Measurements from ENCODE around the gene MYL12B.

The MYL12B gene

DNA sequence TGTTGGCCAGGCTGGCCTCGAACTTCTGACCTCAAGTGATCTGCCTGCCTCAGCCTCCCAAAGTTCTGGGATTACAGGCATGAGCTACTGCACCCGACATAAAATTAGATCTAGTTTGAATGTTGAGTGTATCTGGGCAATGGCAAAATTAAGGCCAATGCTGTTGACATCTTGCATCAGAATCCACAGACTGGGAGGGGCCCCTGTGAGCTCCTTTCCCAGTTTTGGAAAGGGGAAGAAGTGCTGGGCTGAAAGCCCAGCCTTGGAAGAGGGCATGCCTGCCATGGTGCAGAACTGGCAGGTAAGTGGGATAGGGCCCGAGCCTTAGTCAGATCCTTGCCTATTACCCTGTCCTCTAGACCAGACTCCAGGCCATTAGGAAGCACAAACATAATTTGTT lies 37.7 kb upstream of the MYL12B start:
- peaks cover 9% of the 10 kb centered on the region for H3K4me1 ChIP-seq (ENCODE audit: insufficient read depth, low read length)

DNA sequence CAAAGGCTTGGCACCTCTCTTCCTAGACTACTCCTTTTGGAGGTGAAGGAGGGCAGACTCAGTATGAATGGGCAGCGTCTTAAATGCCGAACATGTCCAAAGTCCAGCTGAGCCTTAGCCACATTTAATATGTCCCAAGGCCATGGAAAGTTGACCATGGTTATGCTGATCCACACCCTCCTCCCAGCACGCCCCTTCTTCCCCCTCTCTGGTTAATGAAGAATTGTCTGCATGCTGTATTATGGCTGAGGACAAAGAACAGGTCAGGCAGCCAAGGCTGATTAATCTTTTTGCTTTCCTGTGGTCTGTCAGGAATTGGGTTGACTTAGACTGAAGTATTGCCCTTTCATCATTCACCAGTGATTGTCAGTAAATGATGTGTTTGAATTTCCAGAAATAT lies 36.3 kb upstream of the MYL12B start:
- H2AFZ ChIP-seq (ENCODE audit: low read depth, low read length) = no peak overlapping the region
- H3K36me3 ChIP-seq (ENCODE audit: insufficient read depth, low read length) = no peaks in the 10 kb centered on the region
- no peaks in the 10 kb centered on the region for H3K27me3 ChIP-seq (ENCODE audit: insufficient read depth, low read length)
- no peak overlapping the region for H3K4me3 ChIP-seq (ENCODE audit: low read length)
- no peaks in the 10 kb centered on the region for H3K9me3 ChIP-seq (ENCODE audit: low read length)
- peaks cover 5% of the 10 kb centered on the region for H3K4me1 ChIP-seq (ENCODE audit: insufficient read depth, low read length)

More for the DNA sequence above, 37.7 kb upstream of the MYL12B start:
- Histone ChIP-seq H3K27me3 (ENCODE audit: insufficient read depth, low read length) (no peaks in the 10 kb centered on the region), H3K9me3 (ENCODE audit: low read length) (no peaks in the 10 kb centered on the region), H3K36me3 (ENCODE audit: insufficient read depth, low read length) (no peaks in the 10 kb centered on the region), H3K4me3 (ENCODE audit: low read length) (no peak overlapping the region), H2AFZ (ENCODE audit: low read depth, low read length) (no peak overlapping the region)

DNA sequence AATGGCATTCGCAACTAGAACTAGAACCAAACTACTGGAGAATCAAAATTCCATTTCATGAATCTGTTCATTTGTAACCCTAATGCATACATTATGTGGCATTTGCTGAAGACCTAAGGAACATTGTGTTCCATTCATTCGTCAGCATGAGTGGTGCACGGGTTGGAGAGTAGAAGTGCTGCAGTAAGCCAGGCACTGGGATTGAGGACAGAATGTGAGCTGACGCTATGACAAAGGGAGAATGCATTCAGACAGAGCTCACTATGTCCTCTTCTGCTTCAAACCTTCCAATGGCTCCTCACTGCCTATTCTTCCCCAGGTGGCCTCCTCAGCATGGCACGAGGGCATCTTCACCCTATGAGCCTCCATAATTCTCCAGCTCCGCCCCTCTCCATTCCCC lies 35.9 kb upstream of the MYL12B start:
- Histone ChIP-seq H3K27me3 (ENCODE audit: insufficient read depth, low read length) (no peaks in the 10 kb centered on the region), H3K4me1 (ENCODE audit: insufficient read depth, low read length) (peaks cover 5% of the 10 kb centered on the region), H3K4me3 (ENCODE audit: low read length) (no peak overlapping the region), H2AFZ (ENCODE audit: low read depth, low read length) (no peak overlapping the region), H3K36me3 (ENCODE audit: insufficient read depth, low read length) (no peaks in the 10 kb centered on the region), H3K9me3 (ENCODE audit: low read length) (no peaks in the 10 kb centered on the region)

DNA sequence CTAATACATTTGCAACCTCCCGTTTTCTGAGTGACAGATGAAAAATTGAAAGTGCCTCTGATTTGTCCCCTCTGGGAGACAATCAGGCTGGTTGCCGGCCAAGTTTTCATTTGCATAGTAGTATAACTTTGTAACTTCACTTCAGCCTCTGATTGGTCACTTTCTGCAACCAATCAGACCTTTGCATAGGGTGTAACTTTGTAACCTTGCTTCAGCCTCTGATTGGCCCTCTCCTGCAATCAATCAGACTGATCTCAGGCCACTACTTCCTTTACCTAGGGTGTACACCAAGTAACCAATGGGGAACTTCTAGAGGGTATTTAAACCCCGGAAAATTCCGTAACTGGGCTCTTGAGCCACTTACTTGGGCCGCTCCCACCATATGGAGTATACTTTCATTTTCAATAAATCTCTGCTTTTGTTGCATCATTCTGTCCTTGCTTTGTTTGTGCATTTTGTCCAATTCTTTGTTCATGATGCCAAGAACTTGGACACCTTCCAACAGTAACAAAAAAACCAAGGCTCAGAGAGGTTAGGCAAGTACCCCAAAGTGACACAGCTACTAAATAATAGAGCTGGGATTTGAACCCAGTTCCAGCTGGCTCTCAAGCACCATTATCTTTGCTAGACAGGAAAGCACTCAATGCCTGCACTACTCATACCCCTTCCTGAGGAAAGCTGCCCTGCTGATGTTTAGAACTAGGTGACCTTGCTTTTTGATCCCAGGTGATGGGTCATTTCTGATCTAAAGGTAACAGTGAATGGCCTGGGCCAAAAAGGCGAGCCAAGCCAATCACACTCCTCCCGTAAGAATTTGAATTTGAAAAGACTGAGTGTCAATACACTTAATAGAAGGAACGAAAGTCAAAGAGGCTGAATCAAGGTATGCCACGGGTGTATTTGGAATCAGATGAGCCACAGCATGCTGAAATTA lies 31.3 kb upstream of the MYL12B start:
- Histone ChIP-seq H3K27me3 (ENCODE audit: insufficient read depth, low read length) (no peaks in the 10 kb centered on the region), H3K4me1 (ENCODE audit: insufficient read depth, low read length) (no peaks in the 10 kb centered on the region), H3K9me3 (ENCODE audit: low read length) (no peaks in the 10 kb centered on the region), H3K36me3 (ENCODE audit: insufficient read depth, low read length) (no peaks in the 10 kb centered on the region), H2AFZ (ENCODE audit: low read depth, low read length) (no peak overlapping the region), H3K4me3 (ENCODE audit: low read length) (no peak overlapping the region)

DNA sequence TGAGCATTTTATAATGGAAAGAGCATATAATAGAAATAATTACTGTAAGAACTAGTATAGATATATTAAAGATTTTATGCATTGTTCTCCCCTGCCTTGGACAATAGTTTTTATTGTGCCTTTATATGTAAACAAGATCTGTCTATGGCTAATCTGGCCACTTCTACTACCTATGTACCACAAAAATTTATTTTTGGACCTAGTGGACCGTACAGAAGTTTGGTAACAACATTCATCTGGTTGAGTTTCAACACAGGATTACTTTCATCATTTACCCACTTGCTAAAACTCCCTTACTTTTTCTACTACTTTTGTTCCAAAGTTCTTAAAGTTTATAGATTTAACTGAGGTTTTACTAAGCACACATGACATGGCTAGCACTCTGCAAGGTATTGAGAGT lies 28.9 kb upstream of the MYL12B start:
- no peaks in the 10 kb centered on the region for H3K4me1 ChIP-seq (ENCODE audit: insufficient read depth, low read length)
- no peaks in the 10 kb centered on the region for H3K27me3 ChIP-seq (ENCODE audit: insufficient read depth, low read length)
- H3K36me3 ChIP-seq (ENCODE audit: insufficient read depth, low read length) = no peaks in the 10 kb centered on the region
- H3K4me3 ChIP-seq (ENCODE audit: low read length) = no peak overlapping the region
- H2AFZ ChIP-seq (ENCODE audit: low read depth, low read length) = no peak overlapping the region
- no peaks in the 10 kb centered on the region for H3K9me3 ChIP-seq (ENCODE audit: low read length)

DNA sequence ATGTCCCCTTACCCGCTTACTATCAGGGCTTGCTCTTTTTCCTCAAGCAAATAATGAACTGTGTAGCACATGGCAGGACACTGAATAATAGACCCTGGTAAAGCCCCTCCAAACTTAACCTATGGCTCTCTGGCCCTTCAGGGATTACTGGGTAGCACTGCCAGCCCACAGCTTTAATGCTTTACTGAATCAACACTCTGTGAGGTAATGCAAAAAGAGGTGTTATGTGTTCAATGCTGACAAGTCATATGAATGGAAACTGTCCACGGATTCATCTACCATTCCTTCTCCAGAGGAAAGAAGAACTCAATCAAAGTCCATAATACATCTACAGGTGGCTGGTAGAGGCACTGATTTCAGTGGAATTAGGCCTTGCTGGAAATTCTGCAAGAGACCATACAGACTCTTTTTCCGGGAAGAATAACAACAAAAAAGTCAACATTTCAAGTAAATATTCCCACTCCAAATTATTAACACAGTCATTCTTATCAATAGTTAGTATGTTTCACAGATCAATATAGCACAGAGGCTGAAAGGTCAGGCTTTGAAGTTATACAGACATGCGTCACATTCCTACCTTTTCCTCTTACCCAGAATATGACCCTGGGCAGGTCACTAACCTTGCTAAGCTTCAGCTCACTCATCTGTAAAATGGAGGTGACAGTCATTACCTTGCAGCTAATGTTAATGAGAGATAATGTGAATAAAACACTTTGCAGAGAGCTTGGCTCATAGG lies 28.3 kb upstream of the MYL12B start:
- Histone ChIP-seq H3K27me3 (ENCODE audit: insufficient read depth, low read length) (no peaks in the 10 kb centered on the region), H3K36me3 (ENCODE audit: insufficient read depth, low read length) (no peaks in the 10 kb centered on the region)

DNA sequence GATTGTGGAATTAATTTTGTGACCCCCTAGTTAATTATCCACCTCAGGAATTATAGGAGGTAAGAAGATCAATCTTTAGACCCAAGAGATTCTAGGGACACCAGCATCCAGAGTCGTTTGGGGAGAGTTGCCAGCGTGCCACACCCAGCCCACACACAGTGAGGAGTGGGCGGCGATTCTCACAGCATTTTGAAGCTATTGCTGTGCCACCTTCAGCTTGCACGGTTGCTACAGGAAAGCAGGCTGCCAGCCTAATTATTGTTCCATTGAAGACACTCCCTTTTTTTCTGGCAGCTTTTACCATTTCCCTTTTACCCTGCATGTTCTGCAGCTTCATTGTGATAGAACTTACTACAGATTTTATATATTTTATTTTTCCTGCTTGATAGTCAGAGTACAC lies 27.5 kb upstream of the MYL12B start:
- Histone ChIP-seq H3K4me1 (ENCODE audit: insufficient read depth, low read length) (no peaks in the 10 kb centered on the region), H3K9me3 (ENCODE audit: low read length) (peaks cover 4% of the 10 kb centered on the region), H3K36me3 (ENCODE audit: insufficient read depth, low read length) (no peaks in the 10 kb centered on the region), H3K27me3 (ENCODE audit: insufficient read depth, low read length) (no peaks in the 10 kb centered on the region), H2AFZ (ENCODE audit: low read depth, low read length) (no peak overlapping the region), H3K4me3 (ENCODE audit: low read length) (no peak overlapping the region)

More for the DNA sequence above, 28.3 kb upstream of the MYL12B start:
- H3K4me3 ChIP-seq (ENCODE audit: low read length) = no peak overlapping the region
- H3K9me3 ChIP-seq (ENCODE audit: low read length) = peaks cover under 1% of the 10 kb centered on the region
- H2AFZ ChIP-seq (ENCODE audit: low read depth, low read length) = no peak overlapping the region
- H3K4me1 ChIP-seq (ENCODE audit: insufficient read depth, low read length) = no peaks in the 10 kb centered on the region

DNA sequence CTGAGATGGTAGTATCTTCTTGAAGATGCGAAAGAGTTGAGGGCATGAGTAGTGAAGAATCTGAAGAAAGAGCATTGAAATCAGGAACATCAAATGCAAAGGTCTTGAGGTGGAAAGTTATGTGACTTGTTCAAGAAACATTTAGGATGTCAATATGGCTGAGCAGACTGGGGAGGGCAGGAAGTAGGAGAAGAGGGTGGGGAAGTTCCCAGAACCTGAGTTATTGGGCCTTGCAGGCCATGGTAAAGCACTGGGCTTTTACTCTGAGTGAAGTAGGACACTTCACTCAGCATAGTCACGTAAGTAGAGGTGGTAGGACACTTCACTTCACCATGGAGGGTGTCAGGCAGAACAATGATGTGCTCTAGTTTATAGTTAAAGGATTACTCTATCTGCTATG lies 26.1 kb upstream of the MYL12B start:
- Histone ChIP-seq H3K9me3 (ENCODE audit: low read length) (peaks cover 4% of the 10 kb centered on the region), H2AFZ (ENCODE audit: low read depth, low read length) (no peak overlapping the region), H3K4me1 (ENCODE audit: insufficient read depth, low read length) (no peaks in the 10 kb centered on the region), H3K36me3 (ENCODE audit: insufficient read depth, low read length) (no peaks in the 10 kb centered on the region), H3K27me3 (ENCODE audit: insufficient read depth, low read length) (no peaks in the 10 kb centered on the region), H3K4me3 (ENCODE audit: low read length) (no peak overlapping the region)

DNA sequence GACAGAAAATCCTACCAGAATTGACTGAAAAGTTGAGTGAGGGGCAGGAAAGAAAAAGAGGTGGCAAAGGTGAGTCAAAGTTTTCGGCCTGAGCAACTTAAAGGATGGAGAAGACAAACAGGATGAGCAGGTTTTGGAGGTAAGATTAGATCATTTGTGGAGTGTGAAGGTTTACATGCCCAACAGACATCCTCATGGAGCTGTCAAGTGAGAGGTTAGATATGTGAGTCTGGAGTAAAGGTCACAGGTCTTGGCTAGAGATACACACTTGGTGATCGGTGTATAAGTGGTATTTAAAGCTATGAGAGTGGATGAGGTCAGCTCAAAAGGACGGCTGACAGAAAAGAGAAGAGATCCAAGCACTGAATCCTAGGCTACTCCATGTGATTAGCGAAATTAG lies 25.5 kb upstream of the MYL12B start:
- peaks cover 7% of the 10 kb centered on the region for H3K9me3 ChIP-seq (ENCODE audit: low read length)
- no peak overlapping the region for H3K4me3 ChIP-seq (ENCODE audit: low read length)
- H3K27me3 ChIP-seq (ENCODE audit: insufficient read depth, low read length) = no peaks in the 10 kb centered on the region
- H2AFZ ChIP-seq (ENCODE audit: low read depth, low read length) = no peak overlapping the region
- no peaks in the 10 kb centered on the region for H3K4me1 ChIP-seq (ENCODE audit: insufficient read depth, low read length)
- H3K36me3 ChIP-seq (ENCODE audit: insufficient read depth, low read length) = no peaks in the 10 kb centered on the region

DNA sequence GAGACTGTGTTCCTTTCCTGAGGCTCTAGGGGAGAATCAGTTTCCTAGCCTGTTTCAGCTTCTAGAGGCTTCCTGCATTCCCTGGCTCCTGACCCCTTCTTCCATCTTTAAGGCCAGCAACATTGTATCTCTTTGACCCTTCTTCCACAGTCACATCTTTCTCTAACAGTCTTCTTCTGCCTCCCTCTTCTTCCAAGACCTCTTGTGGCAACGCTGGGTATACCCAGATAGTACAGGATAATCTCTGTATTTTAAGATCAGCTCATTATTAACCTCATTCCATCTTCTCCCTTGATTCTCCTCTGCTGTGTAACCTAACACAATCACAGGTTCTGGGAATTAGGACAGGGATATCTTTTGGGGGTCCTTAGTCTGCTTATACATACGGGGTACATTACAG lies 23.2 kb upstream of the MYL12B start:
- Histone ChIP-seq H3K4me1 (ENCODE audit: insufficient read depth, low read length) (no peaks in the 10 kb centered on the region), H3K9me3 (ENCODE audit: low read length) (peaks cover 9% of the 10 kb centered on the region), H2AFZ (ENCODE audit: low read depth, low read length) (no peak overlapping the region), H3K27me3 (ENCODE audit: insufficient read depth, low read length) (no peaks in the 10 kb centered on the region), H3K36me3 (ENCODE audit: insufficient read depth, low read length) (no peaks in the 10 kb centered on the region), H3K4me3 (ENCODE audit: low read length) (no peak overlapping the region)

DNA sequence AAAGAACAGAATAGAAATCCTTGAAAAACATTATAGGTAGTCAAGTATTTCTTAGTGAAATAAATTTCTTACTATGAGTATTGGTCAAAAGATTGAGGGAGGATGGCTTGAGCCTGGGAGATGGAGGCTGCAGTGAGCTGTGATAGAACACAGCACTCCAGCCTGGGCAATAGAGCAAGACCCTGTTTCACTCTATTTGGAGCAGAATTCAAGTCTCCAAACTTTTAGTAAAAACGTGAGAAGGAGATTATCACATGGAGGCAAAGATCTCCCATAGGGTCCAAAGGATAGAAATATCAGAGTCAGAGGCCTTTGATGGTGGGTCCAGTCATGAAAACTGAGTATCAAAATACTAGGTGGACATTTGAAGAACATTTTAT lies 16.8 kb upstream of the MYL12B start:
- H3K36me3 ChIP-seq (ENCODE audit: insufficient read depth, low read length) = peaks cover 5% of the 10 kb centered on the region
- H2AFZ ChIP-seq (ENCODE audit: low read depth, low read length) = no peak overlapping the region
- no peak overlapping the region for H3K4me3 ChIP-seq (ENCODE audit: low read length)

DNA sequence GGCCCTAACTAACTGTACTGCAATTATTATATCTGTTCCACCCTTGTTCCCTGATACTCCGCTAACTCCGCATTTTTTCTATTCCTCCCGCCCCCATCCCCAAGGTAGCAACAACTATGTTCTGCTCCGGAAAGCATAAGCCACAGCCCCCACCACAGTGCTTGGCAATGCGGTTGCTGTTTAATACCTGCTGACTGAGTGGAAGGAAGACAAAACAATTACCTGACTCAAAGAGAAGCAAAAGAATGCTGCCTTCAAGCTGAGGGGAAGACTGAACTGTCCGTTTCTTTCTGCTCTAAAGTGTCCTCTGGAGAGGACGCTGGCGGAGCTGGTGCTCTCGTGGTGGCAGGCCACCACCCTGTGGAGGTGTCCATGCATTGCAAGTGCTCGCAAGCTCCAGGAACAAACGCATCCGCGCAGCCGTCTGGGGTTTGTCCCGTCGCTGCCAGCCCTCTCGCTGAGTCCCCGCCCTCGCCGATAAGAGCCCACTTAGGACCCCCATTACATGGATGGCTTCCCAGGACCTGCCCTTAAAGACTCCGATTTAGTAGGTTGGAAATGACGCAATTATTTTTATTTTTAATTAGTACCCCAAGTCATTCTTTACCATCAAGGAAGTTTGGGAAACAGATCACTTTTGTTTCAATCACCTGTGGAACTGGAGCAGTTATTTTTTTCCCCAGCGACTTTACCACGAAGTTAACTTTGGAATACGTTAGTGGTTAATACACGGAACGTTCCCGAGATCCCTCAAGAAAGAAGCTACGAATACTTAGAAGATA lies 15.9 kb upstream of the MYL12B start:
- Histone ChIP-seq H3K4me3 (ENCODE audit: low read length) (no peak overlapping the region), H3K9me3 (ENCODE audit: low read length) (peaks cover 8% of the 10 kb centered on the region), H3K4me1 (ENCODE audit: insufficient read depth, low read length) (peaks cover 11% of the 10 kb centered on the region), H3K27me3 (ENCODE audit: insufficient read depth, low read length) (no peaks in the 10 kb centered on the region), H2AFZ (ENCODE audit: low read depth, low read length) (no peak overlapping the region), H3K36me3 (ENCODE audit: insufficient read depth, low read length) (peaks cover 11% of the 10 kb centered on the region)

More for the DNA sequence above, 16.8 kb upstream of the MYL12B start:
- no peaks in the 10 kb centered on the region for H3K27me3 ChIP-seq (ENCODE audit: insufficient read depth, low read length)
- H3K9me3 ChIP-seq (ENCODE audit: low read length) = peaks cover 9% of the 10 kb centered on the region
- peaks cover 9% of the 10 kb centered on the region for H3K4me1 ChIP-seq (ENCODE audit: insufficient read depth, low read length)
